Thyroid gland (tissue), 4 donors: ENCODE results near the gene RAB1B. TPM values are rescaled to one million over a fixed set of nuclear protein-coding genes. Genes with fewer than 3 reads are reported as not detected.

Source experiments
- DNase-seq, 2 donors: peaks; one replicate each; pipeline ENCODE4 v3.0.0-alpha.2; 2019
- H3K27ac ChIP-seq, 3 donors: fragments of 200-600 bp; sonication (generic); 1 replicate in 2 of 3; 2 replicates in 1 of 3; pipeline ENCODE4 v1.5.1; 2016 to 2019; ENCODE audit warnings: mild to moderate bottlenecking in 1 of 3, moderate library complexity in 1 of 3
- H3K27me3 ChIP-seq: fragments of 200-600 bp; sonication (generic); one replicate; pipeline ENCODE4 v1.5.1; 2019
- H3K36me3 ChIP-seq, 2 donors: fragments of 200-600 bp; sonication (generic); one replicate each; pipeline ENCODE4 v1.5.1; 2016 to 2019
- H3K4me1 ChIP-seq, 2 donors: fragments of 200-600 bp; sonication (generic); one replicate each; pipeline ENCODE4 v1.5.1; 2017 to 2019
- H3K4me3 ChIP-seq, 3 donors: fragments of 200-600 bp; sonication (generic); replicated peaks in 1 of 3; 1 replicate in 2 of 3; 2 replicates in 1 of 3; pipeline ENCODE4 v1.5.1; 2016; ENCODE audit warnings: mild to moderate bottlenecking in 1 of 3
- H3K9me3 ChIP-seq: fragments of 200-600 bp; sonication (generic); one replicate; pipeline ENCODE4 v1.5.1; 2017
- POLR2A ChIP-seq, 2 donors: fragments of 450-650 bp; IDR thresholded peaks; one replicate each; pipeline ENCODE4 v1.6.1; 2017; ENCODE audit warnings: antibody characterized with exemption in 2 of 2, mild to moderate bottlenecking in 2 of 2, moderate library complexity in 1 of 2
- WGBS, 2 donors: methylation state at CpG; one replicate each; pipeline ENCODE4 v1.1.5; 2017; 5-methylcytosine and 5-hydroxymethylcytosine counted together
- intact Hi-C: fragments of 100-400 bp; cut with DNase I; formaldehyde crosslinking; loops from one replicate; pipeline ENCODE4 v1.15.1; 2023
- total RNA-seq, 4 donors: library from RNA; depleted of rRNA; stranded (reverse); fragments of >200 nt; gene quantifications; one replicate each; pipeline ENCODE4 v1.2.3, GENCODE V29; 2016
- TF ChIP-seq, protein P1 (sequence below), 6 experiments: fragments of 200-600 bp in 3 of 6; fragments of 450-650 bp in 3 of 6; sonication (generic) in 3 of 6; IDR thresholded peaks; one replicate each; pipeline ENCODE4 v1.5.1; 2016 to 2019; ENCODE audit warnings: antibody characterized with exemption in 6 of 6, mild to moderate bottlenecking in 2 of 6, inconsistent platforms in 1 of 6, moderate library complexity in 1 of 6

The RAB1B gene
- total RNA-seq, 4 donors from 2014 or later, result 122 to 166 (median 130) TPM

DNA sequence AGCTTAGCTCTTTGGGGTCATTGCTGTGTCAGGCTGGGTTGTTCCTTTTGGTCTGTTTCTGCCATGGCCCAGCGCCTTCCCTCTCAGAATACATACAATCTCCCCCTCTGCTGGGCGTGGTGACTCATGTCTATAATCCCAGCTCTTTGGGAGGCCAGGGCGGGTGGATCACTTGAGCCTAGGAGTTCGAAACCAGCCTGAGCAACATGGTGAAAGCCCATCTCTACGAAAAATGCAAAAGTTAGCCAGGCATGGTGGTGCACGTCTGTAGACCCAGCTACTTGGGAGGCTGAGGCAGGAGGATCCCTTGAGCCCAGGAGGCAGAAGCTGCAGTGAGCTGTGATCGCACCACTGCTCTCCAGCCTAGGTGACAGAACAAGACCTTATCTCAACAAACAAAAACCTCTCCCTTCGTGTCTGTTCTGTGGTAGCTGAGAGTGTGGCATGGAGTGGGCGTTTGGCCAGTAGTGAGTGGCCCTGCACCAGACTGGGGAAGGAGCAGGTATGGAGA, 46.7 kb upstream of the RAB1B start:
- 80 to 90% methylated on average over 9 of the region's 9 CpGs for WGBS, 2 donors

DNA sequence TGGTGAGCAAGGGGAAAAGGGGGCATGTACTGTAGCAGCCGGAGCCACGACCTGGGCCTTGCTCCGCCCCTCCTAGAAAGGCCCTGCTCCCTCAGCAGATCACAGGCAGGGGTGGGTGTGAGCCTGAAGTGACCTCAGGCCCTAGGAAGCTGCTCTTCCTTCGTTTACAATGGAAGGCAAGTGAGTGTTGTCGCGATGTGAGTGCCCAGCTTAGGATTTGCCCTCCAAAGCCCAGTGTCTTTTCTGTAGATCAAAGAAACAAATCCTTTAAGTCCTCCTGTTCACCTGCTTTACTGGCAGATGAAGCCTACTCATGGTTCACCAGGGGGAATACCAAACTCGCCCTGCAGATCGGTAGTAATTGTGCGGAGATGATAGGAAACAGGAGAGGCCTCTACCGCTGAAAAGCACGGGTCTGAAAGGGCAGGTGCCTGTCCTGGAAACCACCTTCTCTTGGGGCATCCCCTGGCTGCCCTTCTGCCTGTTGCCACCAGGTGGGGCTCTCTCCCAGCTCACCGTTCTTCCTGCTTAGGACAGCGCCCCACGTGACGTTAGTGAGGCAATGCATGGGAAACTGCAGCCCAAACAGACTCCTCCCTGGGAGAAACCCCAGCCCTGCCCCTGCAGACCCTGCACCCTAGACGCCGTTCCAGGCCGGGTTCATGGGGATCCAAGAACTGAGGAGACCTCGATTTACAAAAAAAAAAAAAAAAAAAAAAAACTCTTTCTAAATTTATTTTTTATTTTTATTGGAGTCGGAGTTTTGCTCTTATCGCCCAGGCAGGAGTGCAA, 45.9 kb upstream of the RAB1B start:
- Histone ChIP-seq H3K27me3 (no peaks in the 10 kb centered on the region), H3K4me1 (no peaks in the 10 kb centered on the region), H3K4me3 (no peak overlapping the region), H3K36me3 (peaks cover 6 to 36% of the 10 kb centered on the region in 2 donors), H3K27ac (no peak overlapping the region), H3K9me3 (no peaks in the 10 kb centered on the region)
- 28 to 29% methylated on average over 20 to 21 of the region's 21 CpGs for WGBS, 2 donors
- TF ChIP-seq, protein P1, sequence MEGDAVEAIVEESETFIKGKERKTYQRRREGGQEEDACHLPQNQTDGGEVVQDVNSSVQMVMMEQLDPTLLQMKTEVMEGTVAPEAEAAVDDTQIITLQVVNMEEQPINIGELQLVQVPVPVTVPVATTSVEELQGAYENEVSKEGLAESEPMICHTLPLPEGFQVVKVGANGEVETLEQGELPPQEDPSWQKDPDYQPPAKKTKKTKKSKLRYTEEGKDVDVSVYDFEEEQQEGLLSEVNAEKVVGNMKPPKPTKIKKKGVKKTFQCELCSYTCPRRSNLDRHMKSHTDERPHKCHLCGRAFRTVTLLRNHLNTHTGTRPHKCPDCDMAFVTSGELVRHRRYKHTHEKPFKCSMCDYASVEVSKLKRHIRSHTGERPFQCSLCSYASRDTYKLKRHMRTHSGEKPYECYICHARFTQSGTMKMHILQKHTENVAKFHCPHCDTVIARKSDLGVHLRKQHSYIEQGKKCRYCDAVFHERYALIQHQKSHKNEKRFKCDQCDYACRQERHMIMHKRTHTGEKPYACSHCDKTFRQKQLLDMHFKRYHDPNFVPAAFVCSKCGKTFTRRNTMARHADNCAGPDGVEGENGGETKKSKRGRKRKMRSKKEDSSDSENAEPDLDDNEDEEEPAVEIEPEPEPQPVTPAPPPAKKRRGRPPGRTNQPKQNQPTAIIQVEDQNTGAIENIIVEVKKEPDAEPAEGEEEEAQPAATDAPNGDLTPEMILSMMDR (IDR thresholded peaks at IDR 0.05), result peak; percentile 98 to 100 (median 100)
- TF ChIP-seq POLR2A (IDR thresholded peaks at IDR 0.05), result no peak
- DNase-seq, result peak; percentile 92 to 93
- intact Hi-C loops, result loop anchor here (2.0 kb wide), 2 partner anchors 36 to 60 kb away; no protein-coding TSS in a partner anchor

More for the DNA sequence above, 46.7 kb upstream of the RAB1B start:
- intact Hi-C loops, result loop anchor here (2.0 kb wide), 2 partner anchors 37 to 61 kb away; no protein-coding TSS in a partner anchor
- Histone ChIP-seq H3K36me3 (peaks cover 14 to 38% of the 10 kb centered on the region in 2 donors), H3K27ac (no peak overlapping the region), H3K27me3 (no peaks in the 10 kb centered on the region), H3K9me3 (no peaks in the 10 kb centered on the region), H3K4me1 (no peaks in the 10 kb centered on the region), H3K4me3 (no peak overlapping the region)
- no peak for TF ChIP-seq POLR2A (IDR thresholded peaks at IDR 0.05)
- TF ChIP-seq, protein P1 (IDR thresholded peaks at IDR 0.05), result no peak
- no peak for DNase-seq

- H3K27ac ChIP-seq, result no peak overlapping the region
- no peak overlapping the region for H3K4me3 ChIP-seq
- H3K9me3 ChIP-seq, result no peaks in the 10 kb centered on the region
- intact Hi-C loops, result no loop called here
- H3K36me3 ChIP-seq, result peaks cover 0 to 31% of the 10 kb centered on the region in 2 donors
- 96% methylated on average over 10 of the region's 10 CpGs for WGBS, 2 donors
- no peak for DNase-seq
- TF ChIP-seq, protein P1 (IDR thresholded peaks at IDR 0.05), result no peak
- TF ChIP-seq POLR2A (IDR thresholded peaks at IDR 0.05), result no peak
- H3K4me1 ChIP-seq, result no peaks in the 10 kb centered on the region
- no peaks in the 10 kb centered on the region for H3K27me3 ChIP-seq
Measured at GRCh38 chr11:66224226-66224855, 44.1 kb upstream of the RAB1B start.

DNA sequence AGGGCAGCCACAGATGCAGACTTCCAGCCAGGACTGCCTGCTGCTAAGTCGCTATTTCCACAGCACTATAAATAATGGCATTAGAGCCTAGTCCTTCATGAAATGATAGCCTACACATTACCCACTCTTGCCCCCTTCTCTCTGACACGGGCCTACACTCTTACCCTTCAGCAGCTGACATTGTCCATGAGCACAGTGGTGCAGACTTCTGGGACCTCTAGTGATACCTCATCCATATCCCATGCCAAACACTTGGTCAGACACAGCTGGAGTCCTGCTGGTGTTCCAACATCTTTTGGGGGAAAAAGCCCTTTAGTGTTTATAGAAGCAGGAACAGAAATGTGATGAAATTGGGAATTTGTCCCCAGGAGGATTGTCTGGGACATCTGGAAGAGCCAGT, 43.4 kb upstream of the RAB1B start:
- TF ChIP-seq, protein P1 (IDR thresholded peaks at IDR 0.05), result no peak
- no peak for TF ChIP-seq POLR2A (IDR thresholded peaks at IDR 0.05)
- DNase-seq, result no peak
- Histone ChIP-seq H3K9me3 (no peaks in the 10 kb centered on the region), H3K27ac (no peak overlapping the region), H3K36me3 (peaks cover 0 to 23% of the 10 kb centered on the region in 2 donors), H3K4me3 (no peak overlapping the region), H3K4me1 (no peaks in the 10 kb centered on the region), H3K27me3 (no peaks in the 10 kb centered on the region)
- 87 to 92% methylated on average over 2 of the region's 2 CpGs for WGBS, 2 donors
- intact Hi-C loops, result no loop called here

DNA sequence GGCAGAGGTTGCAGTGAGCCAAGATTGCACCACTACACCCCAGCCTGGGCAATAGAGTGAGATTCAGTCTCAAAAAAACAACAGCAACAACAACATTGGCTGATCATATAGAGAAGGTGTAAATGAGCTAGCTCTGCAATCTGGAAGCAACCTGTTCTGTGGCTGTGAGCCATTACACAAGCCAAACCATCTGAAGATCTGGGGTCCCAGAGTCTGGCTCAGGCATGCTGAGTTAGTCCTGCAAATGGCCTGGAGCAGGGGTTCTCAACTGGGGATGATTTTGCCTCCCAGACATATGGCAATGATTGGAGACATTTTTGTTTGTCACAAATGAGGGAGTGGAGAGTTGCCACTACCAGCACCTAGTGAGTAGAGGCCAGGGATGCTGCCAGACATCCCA, 42.3 kb upstream of the RAB1B start:
- peaks cover 9 to 21% of the 10 kb centered on the region in 2 donors for H3K36me3 ChIP-seq
- no peak for DNase-seq
- H3K4me1 ChIP-seq, result no peaks in the 10 kb centered on the region
- TF ChIP-seq, protein P1 (IDR thresholded peaks at IDR 0.05), result no peak
- TF ChIP-seq POLR2A (IDR thresholded peaks at IDR 0.05), result no peak
- intact Hi-C loops, result no loop called here
- no peaks in the 10 kb centered on the region for H3K27me3 ChIP-seq
- no peak overlapping the region for H3K4me3 ChIP-seq
- no peaks in the 10 kb centered on the region for H3K9me3 ChIP-seq
- H3K27ac ChIP-seq, result no peak overlapping the region
